Measurements from ENCODE around the gene CPB2. TPM values are rescaled to one million over a fixed set of nuclear protein-coding genes. Genes with fewer than 3 reads are reported as not detected.

Gene CPB2
- total and polyA plus RNA-seq, 9 of the 15 experiments (the other 6 are each of a cell fraction or from before 2014, with no cell fraction given) = 0.03 to 0.16 (median 0.07) TPM; not detected in 6

GRCh38 chr13:46146898-46147297 is 42.1 kb upstream of the CPB2 start:
- TF ChIP-seq ZNF408 (CRISPR knock-in tag; IDR thresholded peaks at IDR 0.05; ENCODE audit: low read depth) (no peak), RAD21 (CRISPR knock-in tag; conservative IDR thresholded peaks at IDR 0.05 in 1 of 2, IDR thresholded peaks at IDR 0.05 in 1 of 2) (0 out of 4 replicates have a peak, but pooled peaks of 1 of the 2 experiments have one; percentile 12)
- H3K9me1 ChIP-seq (ENCODE audit: control insufficient read depth, insufficient read depth, low read length) = no peaks in the 10 kb centered on the region
- H3K27me3 ChIP-seq (ENCODE audit: control insufficient read depth in 2 of 2, insufficient read depth in 2 of 2, low read length in 2 of 2) = no peaks in the 10 kb centered on the region
- no peak overlapping the region for H3K9ac ChIP-seq (ENCODE audit: insufficient read depth in 1 of 2, low read depth in 2 of 2, low read length in 2 of 2)
- DNase-seq (ENCODE audit: extremely low read depth in 1 of 4, low spot score in 3 of 4) (no peak), FAIRE-seq (no peak), ATAC-seq (peak; percentile 43; the same call in 1 of the 3 replicates)
- BruUV-seq (replicated peaks) = no TSS peak
- H3K27ac ChIP-seq (ENCODE audit: extremely low read depth, low read depth, low read length) = no peak overlapping the region
- ChIA-PET POLR2A (no interaction called here), CTCF (ENCODE audit: low intra/inter-chr PET ratio) (no interaction called here)
- H4K20me1 ChIP-seq (replicated peaks; ENCODE audit: control insufficient read depth, insufficient read depth, low read length) = no peaks in the 10 kb centered on the region
- H3K36me3 ChIP-seq (ENCODE audit: control insufficient read depth, insufficient read depth, low read length) = peaks cover 89% of the 10 kb centered on the region
- in situ Hi-C loops (cut with MboI) = no loop called here
- no peaks in the 10 kb centered on the region for H3K9me3 ChIP-seq (replicated peaks; ENCODE audit: control insufficient read depth, insufficient read depth, low read depth, low read length)
- no peak overlapping the region for H3K4me2 ChIP-seq (ENCODE audit: insufficient read depth, low read length)
- intact Hi-C loops (cut with micrococcal nuclease) = no loop called here
- H3K4me3 ChIP-seq = no peak overlapping the region
- H3K4me1 ChIP-seq (replicated peaks in 1 of 2; ENCODE audit: control insufficient read depth in 2 of 2, insufficient read depth in 2 of 2, low read length in 2 of 2) = no peaks in the 10 kb centered on the region
- WGBS (ENCODE audit: insufficient coverage, low coverage, missing lambda C conversion rate) = 94% methylated on average over 3 of the region's 3 CpGs
- no peaks in the 10 kb centered on the region for H3K79me2 ChIP-seq (ENCODE audit: control insufficient read depth, insufficient read depth, low read length)
- H2AFZ ChIP-seq (ENCODE audit: low read depth, low read length) = no peak overlapping the region

- Histone ChIP-seq H3K9me1 (ENCODE audit: control insufficient read depth, insufficient read depth, low read length) (no peaks in the 10 kb centered on the region), H3K36me3 (ENCODE audit: control insufficient read depth, insufficient read depth, low read length) (peaks cover 88% of the 10 kb centered on the region), H3K27me3 (ENCODE audit: control insufficient read depth in 2 of 2, insufficient read depth in 2 of 2, low read length in 2 of 2) (no peaks in the 10 kb centered on the region), H3K4me1 (replicated peaks in 1 of 2; ENCODE audit: control insufficient read depth in 2 of 2, insufficient read depth in 2 of 2, low read length in 2 of 2) (no peaks in the 10 kb centered on the region), H3K27ac (ENCODE audit: extremely low read depth, low read depth, low read length) (no peak overlapping the region), H4K20me1 (replicated peaks; ENCODE audit: control insufficient read depth, insufficient read depth, low read length) (no peaks in the 10 kb centered on the region), H3K4me3 (no peak overlapping the region), H2AFZ (ENCODE audit: low read depth, low read length) (no peak overlapping the region), H3K9me3 (replicated peaks; ENCODE audit: control insufficient read depth, insufficient read depth, low read depth, low read length) (no peaks in the 10 kb centered on the region), H3K4me2 (ENCODE audit: insufficient read depth, low read length) (no peak overlapping the region), H3K9ac (ENCODE audit: insufficient read depth in 1 of 2, low read depth in 2 of 2, low read length in 2 of 2) (no peak overlapping the region), H3K79me2 (ENCODE audit: control insufficient read depth, insufficient read depth, low read length) (no peaks in the 10 kb centered on the region)
- POLR2A ChIA-PET = no interaction called here
- FAIRE-seq (no peak), ATAC-seq (no peak), DNase-seq (ENCODE audit: extremely low read depth in 1 of 4, low spot score in 3 of 4) (no peak)
- in situ Hi-C loops (cut with MboI) = no loop called here
- BruUV-seq (replicated peaks) = no TSS peak
- WGBS (ENCODE audit: insufficient coverage, low coverage, missing lambda C conversion rate) = 82% methylated on average over 1 of the region's 2 CpGs
- CTCF ChIA-PET (ENCODE audit: low intra/inter-chr PET ratio) = no interaction called here
- no peak for TF ChIP-seq TRIM24 (IDR thresholded peaks at IDR 0.05)
- no peak for TF ChIP-seq ZNF696 (CRISPR knock-in tag; conservative IDR thresholded peaks at IDR 0.05)
- TF ChIP-seq ZNF551 (CRISPR knock-in tag; IDR thresholded peaks at IDR 0.05) = no peak
- no peak for TF ChIP-seq THRB (CRISPR knock-in tag; conservative IDR thresholded peaks at IDR 0.05)
- TF ChIP-seq SMC3 (conservative IDR thresholded peaks at IDR 0.05; ENCODE audit: insufficient read depth, low read depth, low read length) = no peak
- TF ChIP-seq, protein P1, sequence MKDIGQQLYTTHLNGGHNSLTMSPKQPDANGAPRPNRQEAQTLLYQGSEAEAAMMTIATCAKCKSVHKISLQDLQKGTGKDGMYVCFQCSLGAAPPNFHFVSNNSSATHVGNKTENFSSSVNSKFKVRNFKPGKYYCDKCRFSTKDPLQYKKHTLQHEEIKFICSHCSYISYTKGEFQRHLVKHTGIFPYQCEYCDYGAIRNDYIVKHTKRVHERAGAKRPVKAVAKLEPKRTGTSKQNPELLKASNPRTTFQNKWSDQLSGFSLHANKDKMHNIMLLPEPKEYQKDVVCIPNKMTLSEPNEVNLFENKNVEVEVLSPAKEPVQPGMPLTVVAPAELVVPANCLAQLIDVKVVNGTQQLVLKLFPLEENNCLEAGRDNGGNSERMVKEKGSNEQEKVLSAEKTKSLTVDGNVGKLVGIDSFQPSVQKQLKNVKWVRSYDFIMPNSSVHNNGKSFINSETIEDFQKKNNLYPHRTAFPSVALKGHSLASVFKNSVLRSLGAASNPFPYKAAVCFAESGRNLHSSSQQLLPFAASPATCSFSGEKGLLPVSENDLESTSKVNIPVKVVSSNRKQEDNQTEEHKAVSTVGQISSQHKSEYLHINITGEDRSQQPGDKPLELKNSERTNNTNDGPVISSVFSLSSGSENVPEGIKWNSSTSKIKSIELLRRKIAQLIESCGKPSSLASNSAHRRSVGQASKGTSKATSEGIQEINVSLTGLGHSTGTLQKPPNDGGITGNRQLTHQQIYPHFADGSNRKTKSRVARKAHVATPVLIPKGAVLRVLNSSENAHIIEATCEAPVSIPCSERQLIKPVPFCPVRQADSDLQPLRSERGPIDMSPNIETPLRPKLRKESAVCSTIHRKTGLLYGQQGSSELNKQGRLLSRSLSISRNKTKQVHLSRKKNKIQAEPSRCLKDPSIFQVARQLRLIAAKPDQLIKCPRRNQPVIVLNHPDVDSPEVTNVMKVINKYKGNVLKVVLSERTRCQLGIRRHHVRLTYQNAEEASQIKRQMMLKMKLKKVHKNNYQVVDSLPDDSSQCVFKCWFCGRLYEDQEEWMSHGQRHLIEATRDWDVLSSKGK (CRISPR knock-in tag; IDR thresholded peaks at IDR 0.05) = no peak
- TF ChIP-seq NFYB (IDR thresholded peaks at IDR 0.05; ENCODE audit: extremely low read depth, insufficient read length) = no peak
- no peak for TF ChIP-seq HMGN3 (IDR thresholded peaks at IDR 0.05; ENCODE audit: borderline replicate concordance, extremely low read depth, insufficient read length, low read depth, low read length)
- intact Hi-C loops (cut with micrococcal nuclease) = no loop called here
These were observed 41.1 kb upstream of the CPB2 start for GRCh38 chr13:46145950-46146349.
